ENCODE results near the gene TERT.

DNA sequence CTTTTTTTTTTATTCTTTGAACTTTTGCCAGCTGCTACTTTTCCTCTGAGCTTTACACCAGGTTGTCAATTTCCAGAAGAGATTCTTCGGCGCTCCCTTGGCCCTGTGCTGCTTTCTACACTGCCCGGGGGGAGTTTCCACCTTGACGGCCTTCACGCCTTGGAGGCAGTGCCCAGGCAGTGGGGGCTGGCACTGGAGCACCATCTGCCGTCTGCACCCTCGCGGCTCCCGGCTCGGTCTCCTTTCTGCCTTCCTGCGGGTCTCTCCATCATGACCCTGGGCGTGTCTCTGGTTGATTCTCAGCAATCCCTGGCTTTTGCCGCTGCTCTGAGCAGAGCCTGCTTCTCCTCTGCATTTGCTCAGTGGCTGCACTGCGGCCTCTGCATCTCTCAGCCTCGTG is 66.7 kb downstream of the TERT start:
- no peak for TF ChIP-seq POLR2A (IDR thresholded peaks at IDR 0.05; ENCODE audit: low read length)
- TF ChIP-seq GATA1 (IDR thresholded peaks at IDR 0.05; ENCODE audit: low read depth, low read length): no peak
